HG03045 (cell line): ENCODE data around the gene DIS3L2.
"Not testable (repeated sequence)": the region's sequence is repeated elsewhere in the genome, so short reads cannot be mapped to it uniquely, and the experiment has no call there.

Experiments used
- ATAC-seq: cut with Tn5 transposase; IDR thresholded peaks from one replicate; pipeline ENCODE4 v1.9.1; 2021; ENCODE audit warnings: mild to moderate bottlenecking, moderate library complexity; ENCODE audit not compliant: unreplicated experiment

DIS3L2 gene

GRCh38 chr2:232162187-232162586 is 200.7 kb downstream of the DIS3L2 start:
- ATAC-seq, result no peak

- no peak for ATAC-seq
Observed at GRCh38 chr2:232170396-232170795, 208.9 kb downstream of the DIS3L2 start.

GRCh38 chr2:232174662-232175061 is 213.1 kb downstream of the DIS3L2 start:
- ATAC-seq, result no peak

GRCh38 chr2:232176587-232176986 is 215.1 kb downstream of the DIS3L2 start:
- not testable (repeated sequence) for ATAC-seq

- ATAC-seq, result no peak
Observed at GRCh38 chr2:232183279-232183678, 221.8 kb downstream of the DIS3L2 start.

- no peak for ATAC-seq
Observed at GRCh38 chr2:232184346-232184745, 222.8 kb downstream of the DIS3L2 start.

GRCh38 chr2:232190796-232191195 is 229.3 kb downstream of the DIS3L2 start:
- no peak for ATAC-seq

GRCh38 chr2:232195487-232195886 is 234.0 kb downstream of the DIS3L2 start:
- no peak for ATAC-seq

GRCh38 chr2:232196802-232197201 is 235.3 kb downstream of the DIS3L2 start:
- ATAC-seq, result no peak

- ATAC-seq, result no peak
Observed at GRCh38 chr2:232200195-232200594, 238.7 kb downstream of the DIS3L2 start.

- ATAC-seq, result no peak
Observed at GRCh38 chr2:232203166-232203891, 241.8 kb downstream of the DIS3L2 start.

GRCh38 chr2:232203936-232204335 is 242.4 kb downstream of the DIS3L2 start:
- ATAC-seq, result no peak

GRCh38 chr2:232204457-232204931 is 243.0 kb downstream of the DIS3L2 start:
- ATAC-seq, result no peak

- ATAC-seq, result no peak
Observed at GRCh38 chr2:232207174-232207573, 245.7 kb downstream of the DIS3L2 start.

GRCh38 chr2:232210306-232210705 is 248.8 kb downstream of the DIS3L2 start:
- no peak for ATAC-seq

- ATAC-seq, result no peak
Observed at GRCh38 chr2:232211743-232212686, 250.5 kb downstream of the DIS3L2 start.

- no peak for ATAC-seq
Observed at GRCh38 chr2:232213176-232213575, 251.7 kb downstream of the DIS3L2 start.

- ATAC-seq, result no peak
Observed at GRCh38 chr2:232214053-232214452, 252.5 kb downstream of the DIS3L2 start.

GRCh38 chr2:232216028-232216427 is 254.5 kb downstream of the DIS3L2 start:
- ATAC-seq, result no peak

- no peak for ATAC-seq
Observed at GRCh38 chr2:232218778-232219495, 257.4 kb downstream of the DIS3L2 start.

- ATAC-seq, result no peak
Observed at GRCh38 chr2:232219496-232219870, 258.0 kb downstream of the DIS3L2 start.
